HEK293 (cell line): ENCODE data around the gene LCTL.

Source experiments
- CTCF ChIA-PET: fragments of 350-600 bp; formaldehyde crosslinking; extraction: SDS; loops from one replicate; lab custom pipeline; 2021; ENCODE audit warnings: antibody characterized with exemption; lab: Yijun Ruan, JAX
- POLR2A ChIA-PET: fragments of 300-600 bp; formaldehyde crosslinking; extraction: SDS; loops from one replicate; lab custom pipeline; 2020; ENCODE audit warnings: antibody characterized with exemption, inconsistent platforms; lab: Yijun Ruan, JAX
- H3K27ac ChIP-seq: fragments of 200-500 bp; sonication (Bioruptor generic); 2 replicates; pipeline ENCODE4 v1.5.1; 2014; ENCODE audit warnings: low read depth, low read length, control low read depth, inconsistent platforms; ENCODE audit errors: extremely low read depth
- H3K36me3 ChIP-seq, 2 experiments: fragments of 200-500 bp in 1 of 2; sonication (Bioruptor generic) in 1 of 2; 1 replicate in 1 of 2; 2 replicates in 1 of 2; pipeline ENCODE4 v1.5.1; 2014 to 2017; ENCODE audit warnings: inconsistent platforms in 2 of 2, low read length in 2 of 2; ENCODE audit not compliant: control insufficient read depth in 2 of 2, insufficient read depth in 1 of 2
- H3K4me1 ChIP-seq: fragments of 200-500 bp; sonication (Bioruptor generic); 2 replicates; pipeline ENCODE4 v1.5.1; 2014; ENCODE audit warnings: mild to moderate bottlenecking, low read length, inconsistent platforms; ENCODE audit not compliant: control insufficient read depth, insufficient read depth
- H3K4me3 ChIP-seq: 2 replicates; pipeline ENCODE4 v1.5.1; 2011; ENCODE audit warnings: low read depth, mild to moderate bottlenecking, control low read depth, low read length, moderate library complexity
- H3K9me3 ChIP-seq: fragments of 200-500 bp; sonication (Bioruptor generic); 2 replicates; pipeline ENCODE4 v1.5.1; 2014; ENCODE audit warnings: low read depth, low read length, inconsistent platforms; ENCODE audit not compliant: control insufficient read depth, insufficient read depth
- BCL11A ChIP-seq: fragments of 450-650 bp; formaldehyde crosslinking; IDR thresholded peaks from 2 replicates; pipeline ENCODE4 v1.5.1; 2016; ENCODE audit warnings: low read depth, missing biosample characterization, missing genetic modification characterization
- GLI4 ChIP-seq: fragments of 450-650 bp; formaldehyde crosslinking; IDR thresholded peaks from 2 replicates; pipeline ENCODE4 v1.5.1; 2016; ENCODE audit warnings: missing biosample characterization, missing genetic modification characterization
- GLIS1 ChIP-seq: fragments of 450-650 bp; formaldehyde crosslinking; IDR thresholded peaks from 2 replicates; pipeline ENCODE4 v1.5.1; 2016; ENCODE audit warnings: missing biosample characterization, missing genetic modification characterization
- KLF16 ChIP-seq: fragments of 450-650 bp; formaldehyde crosslinking; IDR thresholded peaks from 2 replicates; pipeline ENCODE4 v1.5.1; 2017; ENCODE audit warnings: missing biosample characterization, missing genetic modification characterization
- ZBTB7A ChIP-seq: fragments of 450-650 bp; formaldehyde crosslinking; IDR thresholded peaks from 2 replicates; pipeline ENCODE4 v1.5.1; 2016; ENCODE audit warnings: low read depth, missing biosample characterization, missing genetic modification characterization
- ZFP41 ChIP-seq: fragments of 450-650 bp; formaldehyde crosslinking; IDR thresholded peaks from 2 replicates; pipeline ENCODE4 v1.5.1; 2016; ENCODE audit warnings: missing biosample characterization, missing genetic modification characterization, borderline replicate concordance
- ZNF112 ChIP-seq: fragments of 450-650 bp; formaldehyde crosslinking; IDR thresholded peaks from 2 replicates; pipeline ENCODE4 v1.5.0; 2017; ENCODE audit warnings: missing biosample characterization, missing genetic modification characterization
- ZNF266 ChIP-seq: fragments of 450-650 bp; formaldehyde crosslinking; IDR thresholded peaks from 2 replicates; pipeline ENCODE4 v1.5.1; 2016; ENCODE audit warnings: missing biosample characterization, missing genetic modification characterization, low read depth
- ZNF274 ChIP-seq, 2 experiments: fragments of 200-500 bp in 1 of 2; fragments of 450-650 bp in 1 of 2; sonication (Bioruptor generic) in 1 of 2; formaldehyde crosslinking in 1 of 2; IDR thresholded peaks; 2 replicates each; pipeline versions ENCODE4 v1.5.1 to v1.6.1; 2014 to 2016; ENCODE audit warnings: borderline replicate concordance in 1 of 2, inconsistent platforms in 1 of 2, low read length in 1 of 2, missing biosample characterization in 1 of 2, missing genetic modification characterization in 1 of 2
- ZNF521 ChIP-seq: fragments of 450-650 bp; formaldehyde crosslinking; IDR thresholded peaks from 2 replicates; pipeline ENCODE4 v1.5.1; 2017; ENCODE audit warnings: missing biosample characterization, mild to moderate bottlenecking, missing genetic modification characterization
- ZNF610 ChIP-seq: fragments of 450-650 bp; formaldehyde crosslinking; IDR thresholded peaks from 2 replicates; pipeline ENCODE4 v1.5.1; 2016; ENCODE audit warnings: missing biosample characterization, missing genetic modification characterization, borderline replicate concordance
- ZNF621 ChIP-seq: fragments of 450-650 bp; formaldehyde crosslinking; IDR thresholded peaks from 2 replicates; pipeline ENCODE4 v1.5.1; 2017; ENCODE audit warnings: missing biosample characterization, missing genetic modification characterization
- ZNF677 ChIP-seq: fragments of 450-650 bp; IDR thresholded peaks from 2 replicates; pipeline ENCODE4 v1.5.0; 2018; ENCODE audit warnings: missing biosample characterization, mild to moderate bottlenecking, missing genetic modification characterization, moderate library complexity
- ZNF747 ChIP-seq: fragments of 450-650 bp; formaldehyde crosslinking; IDR thresholded peaks from 2 replicates; pipeline ENCODE4 v1.5.1; 2016; ENCODE audit warnings: missing biosample characterization, missing genetic modification characterization
- ZNF768 ChIP-seq: fragments of 450-650 bp; formaldehyde crosslinking; IDR thresholded peaks from 2 replicates; pipeline ENCODE4 v1.5.1; 2018; ENCODE audit warnings: missing biosample characterization, mild to moderate bottlenecking, missing genetic modification characterization
- ZNF776 ChIP-seq: fragments of 450-650 bp; formaldehyde crosslinking; IDR thresholded peaks from 2 replicates; pipeline ENCODE4 v1.5.0; 2017; ENCODE audit warnings: missing biosample characterization, missing genetic modification characterization, borderline replicate concordance
- TF ChIP-seq, protein P1 (sequence below): fragments of 450-650 bp; formaldehyde crosslinking; IDR thresholded peaks from 2 replicates; pipeline ENCODE4 v1.5.0; 2017; ENCODE audit warnings: missing biosample characterization, missing genetic modification characterization, borderline replicate concordance
- TF ChIP-seq, protein P2 (sequence below): fragments of 450-650 bp; formaldehyde crosslinking; IDR thresholded peaks from 2 replicates; pipeline ENCODE4 v1.5.1; 2017; ENCODE audit warnings: missing biosample characterization, missing genetic modification characterization
- TF ChIP-seq, protein P3 (sequence below): fragments of 450-650 bp; formaldehyde crosslinking; IDR thresholded peaks from 2 replicates; pipeline ENCODE4 v1.5.1; 2016; ENCODE audit warnings: missing biosample characterization, missing genetic modification characterization

LCTL gene, protein sequence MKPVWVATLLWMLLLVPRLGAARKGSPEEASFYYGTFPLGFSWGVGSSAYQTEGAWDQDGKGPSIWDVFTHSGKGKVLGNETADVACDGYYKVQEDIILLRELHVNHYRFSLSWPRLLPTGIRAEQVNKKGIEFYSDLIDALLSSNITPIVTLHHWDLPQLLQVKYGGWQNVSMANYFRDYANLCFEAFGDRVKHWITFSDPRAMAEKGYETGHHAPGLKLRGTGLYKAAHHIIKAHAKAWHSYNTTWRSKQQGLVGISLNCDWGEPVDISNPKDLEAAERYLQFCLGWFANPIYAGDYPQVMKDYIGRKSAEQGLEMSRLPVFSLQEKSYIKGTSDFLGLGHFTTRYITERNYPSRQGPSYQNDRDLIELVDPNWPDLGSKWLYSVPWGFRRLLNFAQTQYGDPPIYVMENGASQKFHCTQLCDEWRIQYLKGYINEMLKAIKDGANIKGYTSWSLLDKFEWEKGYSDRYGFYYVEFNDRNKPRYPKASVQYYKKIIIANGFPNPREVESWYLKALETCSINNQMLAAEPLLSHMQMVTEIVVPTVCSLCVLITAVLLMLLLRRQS

DNA sequence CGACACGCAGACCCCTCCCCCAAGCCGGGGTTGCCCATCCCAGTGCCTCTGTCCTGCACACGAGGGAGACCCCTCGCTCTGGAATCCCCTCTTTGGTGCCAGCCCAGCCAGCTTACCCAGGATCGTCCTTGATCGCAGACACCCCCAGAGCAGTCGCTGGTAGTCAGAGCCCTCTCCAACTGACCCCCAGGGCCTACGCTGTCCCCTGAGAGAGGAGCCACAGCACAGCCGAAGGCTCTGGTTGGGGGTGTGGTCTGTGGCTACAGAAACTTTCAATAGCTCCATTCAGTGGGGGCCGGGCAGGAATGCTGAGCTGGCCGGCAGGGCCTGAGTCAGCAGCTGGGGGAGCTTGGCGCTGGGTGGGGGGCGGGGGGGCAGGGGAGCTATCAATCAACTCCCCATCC, at the start of gene LCTL:
TSS of gene LCTL (minus strand) at position 258 of the 404 bp plus-strand sequence. CDS start 633 bp downstream, outside the sequence.
- CTCF ChIA-PET, result interaction anchor here (0.6 to 2.9 kb wide), 15 partner anchors 8 to 703 kb away, joined by 3 to 20 read pairs (median 5); partner anchors contain the start of gene SNAPC5
- Histone ChIP-seq H3K27ac (no peak within 1 kb of the TSS), H3K4me3 (no peak within 1 kb of the TSS), H3K36me3 (no peaks in the 10 kb centered on the region), H3K9me3 (no peaks in the 10 kb centered on the region)
- POLR2A ChIA-PET, result no interaction called here
- TF ChIP-seq ZBTB7A (tag by site-specific recombination) (no peak), ZNF274 (IDR thresholded peaks at IDR 0.05; ENCODE audit: low read length) (no peak), ZNF274 (tag by site-specific recombination; IDR thresholded peaks at IDR 0.05; ENCODE audit: borderline replicate concordance) (no peak), ZNF521 (no peak), ZFP41 (tag by site-specific recombination) (no peak), ZNF621 (tag by site-specific recombination) (no peak), ZNF610 (tag by site-specific recombination) (no peak), ZNF677 (tag by site-specific recombination) (no peak), BCL11A (tag by site-specific recombination) (no peak), ZNF747 (tag by site-specific recombination) (no peak)
- TF ChIP-seq, protein P1, sequence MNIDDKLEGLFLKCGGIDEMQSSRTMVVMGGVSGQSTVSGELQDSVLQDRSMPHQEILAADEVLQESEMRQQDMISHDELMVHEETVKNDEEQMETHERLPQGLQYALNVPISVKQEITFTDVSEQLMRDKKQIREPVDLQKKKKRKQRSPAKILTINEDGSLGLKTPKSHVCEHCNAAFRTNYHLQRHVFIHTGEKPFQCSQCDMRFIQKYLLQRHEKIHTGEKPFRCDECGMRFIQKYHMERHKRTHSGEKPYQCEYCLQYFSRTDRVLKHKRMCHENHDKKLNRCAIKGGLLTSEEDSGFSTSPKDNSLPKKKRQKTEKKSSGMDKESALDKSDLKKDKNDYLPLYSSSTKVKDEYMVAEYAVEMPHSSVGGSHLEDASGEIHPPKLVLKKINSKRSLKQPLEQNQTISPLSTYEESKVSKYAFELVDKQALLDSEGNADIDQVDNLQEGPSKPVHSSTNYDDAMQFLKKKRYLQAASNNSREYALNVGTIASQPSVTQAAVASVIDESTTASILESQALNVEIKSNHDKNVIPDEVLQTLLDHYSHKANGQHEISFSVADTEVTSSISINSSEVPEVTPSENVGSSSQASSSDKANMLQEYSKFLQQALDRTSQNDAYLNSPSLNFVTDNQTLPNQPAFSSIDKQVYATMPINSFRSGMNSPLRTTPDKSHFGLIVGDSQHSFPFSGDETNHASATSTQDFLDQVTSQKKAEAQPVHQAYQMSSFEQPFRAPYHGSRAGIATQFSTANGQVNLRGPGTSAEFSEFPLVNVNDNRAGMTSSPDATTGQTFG (tag by site-specific recombination), result no peak
- TF ChIP-seq, all 188 proteins: peak for 0
- H3K4me1 ChIP-seq, result no peaks in the 10 kb centered on the region

DNA sequence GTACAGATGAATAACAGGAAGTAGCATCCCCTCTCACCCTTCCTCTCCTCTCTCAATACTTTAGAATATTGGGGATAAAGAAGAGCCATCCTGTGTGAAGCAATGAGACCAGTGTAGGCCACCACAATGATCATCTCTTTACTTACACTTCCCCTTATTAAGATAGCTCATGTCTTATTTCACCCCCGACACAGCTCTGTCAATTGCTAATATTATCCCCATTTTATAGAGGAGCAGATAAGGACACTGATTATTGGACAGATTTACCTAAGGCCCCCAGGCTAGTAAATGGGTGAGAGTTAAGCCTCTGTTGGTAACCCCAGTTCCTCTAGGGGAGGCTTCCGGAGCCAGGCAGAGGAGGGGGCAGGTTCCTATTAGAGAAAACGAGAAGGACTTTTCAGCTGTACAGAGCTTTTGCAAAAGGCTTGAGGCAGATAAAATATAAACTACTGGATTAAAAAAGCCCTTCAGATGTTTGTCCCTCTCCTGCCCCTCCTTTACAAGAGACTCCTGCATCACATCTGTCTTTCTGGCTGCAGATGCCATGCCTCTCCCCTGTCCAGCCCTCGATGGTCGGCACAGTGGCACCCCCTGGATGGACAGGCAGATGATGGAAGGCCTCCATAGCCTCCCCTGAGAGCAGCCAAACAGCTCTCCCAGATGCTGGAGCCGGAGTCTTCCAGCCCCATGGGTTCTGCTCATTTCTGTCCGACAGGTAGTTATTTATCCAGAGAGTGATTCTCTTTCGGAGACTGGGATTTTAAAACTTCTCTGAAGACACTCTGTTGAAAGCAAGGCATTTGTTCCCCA, 49.4 kb upstream of the LCTL start:
- POLR2A ChIA-PET, result no interaction called here
- H3K4me3 ChIP-seq, result no peak overlapping the region
- TF ChIP-seq KLF16 (tag by site-specific recombination) (no peak), ZNF266 (tag by site-specific recombination) (no peak), ZNF768 (no peak), GLIS1 (tag by site-specific recombination) (peak; percentile 15; the same call in 1 of the 2 replicates), ZNF776 (tag by site-specific recombination) (no peak), ZNF112 (tag by site-specific recombination) (no peak), GLI4 (no peak)
- TF ChIP-seq, protein P2, sequence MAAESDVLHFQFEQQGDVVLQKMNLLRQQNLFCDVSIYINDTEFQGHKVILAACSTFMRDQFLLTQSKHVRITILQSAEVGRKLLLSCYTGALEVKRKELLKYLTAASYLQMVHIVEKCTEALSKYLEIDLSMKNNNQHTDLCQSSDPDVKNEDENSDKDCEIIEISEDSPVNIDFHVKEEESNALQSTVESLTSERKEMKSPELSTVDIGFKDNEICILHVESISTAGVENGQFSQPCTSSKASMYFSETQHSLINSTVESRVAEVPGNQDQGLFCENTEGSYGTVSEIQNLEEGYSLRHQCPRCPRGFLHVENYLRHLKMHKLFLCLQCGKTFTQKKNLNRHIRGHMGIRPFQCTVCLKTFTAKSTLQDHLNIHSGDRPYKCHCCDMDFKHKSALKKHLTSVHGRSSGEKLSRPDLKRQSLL (tag by site-specific recombination), result peak; percentile 27; the same call in 1 of the 2 replicates
- TF ChIP-seq, protein P3, sequence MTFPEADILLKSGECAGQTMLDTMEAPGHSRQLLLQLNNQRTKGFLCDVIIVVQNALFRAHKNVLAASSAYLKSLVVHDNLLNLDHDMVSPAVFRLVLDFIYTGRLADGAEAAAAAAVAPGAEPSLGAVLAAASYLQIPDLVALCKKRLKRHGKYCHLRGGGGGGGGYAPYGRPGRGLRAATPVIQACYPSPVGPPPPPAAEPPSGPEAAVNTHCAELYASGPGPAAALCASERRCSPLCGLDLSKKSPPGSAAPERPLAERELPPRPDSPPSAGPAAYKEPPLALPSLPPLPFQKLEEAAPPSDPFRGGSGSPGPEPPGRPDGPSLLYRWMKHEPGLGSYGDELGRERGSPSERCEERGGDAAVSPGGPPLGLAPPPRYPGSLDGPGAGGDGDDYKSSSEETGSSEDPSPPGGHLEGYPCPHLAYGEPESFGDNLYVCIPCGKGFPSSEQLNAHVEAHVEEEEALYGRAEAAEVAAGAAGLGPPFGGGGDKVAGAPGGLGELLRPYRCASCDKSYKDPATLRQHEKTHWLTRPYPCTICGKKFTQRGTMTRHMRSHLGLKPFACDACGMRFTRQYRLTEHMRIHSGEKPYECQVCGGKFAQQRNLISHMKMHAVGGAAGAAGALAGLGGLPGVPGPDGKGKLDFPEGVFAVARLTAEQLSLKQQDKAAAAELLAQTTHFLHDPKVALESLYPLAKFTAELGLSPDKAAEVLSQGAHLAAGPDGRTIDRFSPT (tag by site-specific recombination), result no peak
- TF ChIP-seq, all 188 proteins: peak for 2
- H3K4me1 ChIP-seq, result no peaks in the 10 kb centered on the region
- no peak overlapping the region for H3K27ac ChIP-seq
- H3K36me3 ChIP-seq, result no peaks in the 10 kb centered on the region
- no peaks in the 10 kb centered on the region for H3K9me3 ChIP-seq
- CTCF ChIA-PET, result interaction anchor here (0.6 to 5.7 kb wide), 10 partner anchors 9 to 237 kb away, joined by 3 to 46 read pairs (median 4); no protein-coding TSS in a partner anchor
